Activated T-cell treated with anti-CD3 and anti-CD28 coated beads, Interleukin-2, amount 50 U/mL, for 4 hours (primary cell): ENCODE measurements around the gene FNTB. TPM values are rescaled to one million over a fixed set of nuclear protein-coding genes. Genes with fewer than 3 reads are reported as not detected.

Experiments used
- ATAC-seq, 2 donors: fragments of 200-7000 bp; cut with Tn5 transposase; one replicate each; pipeline ENCODE4 v1.10.0; 2021
- DNase-seq: peaks from one replicate; pipeline ENCODE4 v3.0.0-alpha.2; 2020
- H3K27me3 Mint-ChIP-seq: one replicate; pipeline ENCODE4 v1.8.0; 2021; ENCODE audit warnings: low read depth, mixed read lengths
- H3K36me3 Mint-ChIP-seq: one replicate; pipeline ENCODE4 v1.8.0; 2022; ENCODE audit warnings: mixed read lengths; ENCODE audit not compliant: insufficient read depth
- H3K4me1 Mint-ChIP-seq: one replicate; pipeline ENCODE4 v1.8.0; 2021; ENCODE audit warnings: low read depth, mixed read lengths
- H3K4me3 Mint-ChIP-seq: one replicate; pipeline ENCODE4 v1.8.0; 2021; ENCODE audit warnings: mild to moderate bottlenecking, moderate library complexity, mixed read lengths
- H3K9me3 Mint-ChIP-seq: one replicate; pipeline ENCODE4 v1.8.0; 2021; ENCODE audit warnings: mixed read lengths
- total RNA-seq, 3 donors: library from RNA; stranded (reverse); gene quantifications; one replicate each; pipeline ENCODE4 v1.2.1, GENCODE V29; 2021

The FNTB gene
- total RNA-seq, 3 donors from 2014 or later, result 9.4 to 11.7 (median 10.9) TPM

DNA sequence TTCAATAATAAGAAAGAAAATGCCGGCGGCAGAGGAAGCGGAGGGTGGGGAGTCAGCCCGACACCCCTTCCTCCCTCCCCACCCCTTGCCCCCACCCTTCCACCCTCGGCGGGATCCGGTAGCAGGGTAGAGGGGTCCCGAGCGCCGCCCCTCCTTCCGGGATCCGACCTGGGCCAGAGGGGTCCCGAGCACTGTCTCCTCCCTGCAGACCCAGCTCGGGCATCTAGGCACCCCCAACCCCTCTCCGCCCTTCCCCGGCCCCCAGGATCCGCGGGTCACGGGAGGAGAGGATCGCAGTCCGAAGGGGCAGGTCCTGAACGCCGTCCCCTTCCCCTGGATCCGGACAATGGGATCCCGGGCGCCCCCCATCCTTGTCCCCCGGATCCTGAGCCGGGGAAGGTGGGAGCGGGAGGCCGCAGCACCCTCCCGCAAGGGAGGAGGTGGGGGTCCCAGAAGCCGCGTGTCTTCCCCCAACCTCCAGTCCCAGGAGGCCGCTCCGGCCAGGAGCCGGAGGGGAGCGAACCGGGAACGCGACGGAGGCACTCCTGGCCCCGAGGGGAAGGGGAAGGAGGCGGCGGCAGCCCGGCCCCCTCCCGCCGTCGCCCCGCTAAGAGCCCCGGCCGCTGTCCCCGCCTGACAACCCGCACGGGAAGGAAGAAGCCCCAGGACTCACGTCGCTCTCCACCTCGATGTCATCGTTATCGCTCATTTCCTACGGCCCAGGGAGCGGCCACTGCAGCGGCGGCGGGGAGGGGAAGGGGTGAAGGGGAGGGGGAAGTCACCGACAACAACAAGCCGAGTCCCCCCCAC lies 115.1 kb downstream of the FNTB start:
- peaks cover 3% of the 10 kb centered on the region for H3K27me3 Mint-ChIP-seq
- DNase-seq, result peak; percentile 26
- peaks cover 10% of the 10 kb centered on the region for H3K36me3 Mint-ChIP-seq
- H3K4me1 Mint-ChIP-seq, result peaks cover 42% of the 10 kb centered on the region
- H3K9me3 Mint-ChIP-seq, result no peaks in the 10 kb centered on the region
- H3K4me3 Mint-ChIP-seq, result peak overlapping the region; percentile 98
- ATAC-seq, result peak; percentile 5

DNA sequence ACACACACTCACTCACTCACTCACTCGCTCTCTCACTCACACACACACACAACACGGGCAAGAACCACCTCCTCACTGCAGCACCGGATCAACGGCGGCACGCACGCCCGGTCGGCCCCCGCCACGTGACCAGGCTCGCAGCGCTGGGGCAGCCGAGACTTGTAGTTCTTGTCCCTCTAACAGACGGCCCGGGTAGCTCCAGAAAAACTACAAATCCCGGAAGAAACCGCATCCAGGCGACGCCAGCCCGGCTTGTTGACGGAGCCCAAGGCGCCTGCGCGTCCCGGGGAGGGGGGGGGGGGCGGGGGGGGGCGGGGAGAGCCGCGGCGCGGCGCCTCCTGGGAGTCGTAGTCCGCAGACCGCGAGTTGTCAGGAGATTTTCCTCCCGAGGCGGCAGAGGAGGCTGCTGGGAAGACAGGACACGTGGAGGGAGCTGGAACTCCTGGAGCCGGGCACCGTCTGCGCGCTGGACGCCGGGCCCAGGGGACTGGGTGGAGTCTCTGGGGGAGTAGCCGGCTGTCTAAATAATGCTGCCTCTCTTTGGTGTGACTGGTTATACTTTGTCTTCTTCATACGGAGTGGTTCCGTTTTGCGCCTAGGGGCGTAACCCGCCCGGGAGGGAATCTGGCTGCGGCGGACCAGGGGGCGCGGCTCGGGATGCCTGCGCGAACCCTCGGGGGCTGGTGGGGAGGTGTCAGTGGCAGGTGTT lies 115.9 kb downstream of the FNTB start, which contains the start of gene MAX:
TSS of gene MAX (minus strand) at position 77 of the 709 bp plus-strand sequence. CDS start 178 bp downstream, outside the sequence.
- Mint-ChIP-seq H3K36me3 (peaks cover 7% of the 10 kb centered on the region), H3K4me1 (peaks cover 35% of the 10 kb centered on the region), H3K9me3 (no peaks in the 10 kb centered on the region), H3K27me3 (peaks cover 3% of the 10 kb centered on the region), H3K4me3 (peak within 1 kb of the TSS; percentile 98)
- peak; percentile 95 to 96 for ATAC-seq
- DNase-seq, result peak; percentile 97

GRCh38 chr14:65103150-65103760 lies 116.6 kb downstream of the FNTB start:
- Mint-ChIP-seq H3K4me1 (peaks cover 30% of the 10 kb centered on the region), H3K36me3 (peaks cover 7% of the 10 kb centered on the region), H3K9me3 (no peaks in the 10 kb centered on the region), H3K4me3 (peak overlapping the region; percentile 98), H3K27me3 (peaks cover 3% of the 10 kb centered on the region)
- ATAC-seq, result no peak
- DNase-seq, result no peak

DNA sequence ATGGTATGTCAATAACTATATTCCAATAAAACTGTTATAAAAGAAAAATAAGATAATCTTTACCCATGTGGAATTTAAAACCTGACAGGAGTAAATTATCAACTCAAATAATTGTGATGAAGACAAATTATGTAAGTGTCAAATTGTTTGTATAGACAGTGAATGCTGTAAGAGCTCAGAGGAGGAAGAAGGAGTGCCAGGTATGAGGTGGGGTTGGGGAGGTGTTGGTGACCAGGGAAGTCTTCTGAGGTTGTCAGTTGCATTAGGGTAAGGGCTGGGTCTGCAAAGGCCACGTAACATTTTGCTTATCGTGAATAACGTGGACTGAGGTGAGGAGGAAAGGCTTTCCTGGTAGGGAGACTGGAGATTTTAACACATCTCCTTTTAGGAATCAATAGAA lies 118.1 kb downstream of the FNTB start:
- Mint-ChIP-seq H3K4me3 (no peak overlapping the region), H3K4me1 (peaks cover 17% of the 10 kb centered on the region)
- no peak for ATAC-seq

DNA sequence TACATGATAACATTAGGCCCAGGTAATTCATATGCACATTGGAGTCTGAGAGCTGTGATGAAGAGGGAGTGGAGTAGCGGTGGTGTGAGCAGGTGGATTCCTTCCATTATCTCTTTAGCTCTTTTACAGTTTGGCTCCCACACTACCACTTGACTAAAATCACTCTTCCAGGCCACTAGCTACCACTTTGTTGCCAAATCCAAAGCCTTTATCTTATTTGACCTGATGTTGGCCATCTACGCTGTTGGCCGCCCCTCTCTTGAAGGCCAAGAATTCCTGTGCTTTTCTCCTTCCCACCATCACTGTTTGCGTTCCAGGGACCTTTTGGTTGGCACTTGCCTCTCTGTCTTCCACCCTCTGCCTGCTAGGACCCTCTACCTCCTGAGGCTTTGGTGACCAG lies 119.6 kb downstream of the FNTB start:
- H3K4me1 Mint-ChIP-seq, result peaks cover 5% of the 10 kb centered on the region
- H3K4me3 Mint-ChIP-seq, result no peak overlapping the region
- H3K36me3 Mint-ChIP-seq, result no peaks in the 10 kb centered on the region
- H3K27me3 Mint-ChIP-seq, result peaks cover 3% of the 10 kb centered on the region
- no peaks in the 10 kb centered on the region for H3K9me3 Mint-ChIP-seq
- no peak for ATAC-seq
- DNase-seq, result no peak

More for the DNA sequence above, 118.1 kb downstream of the FNTB start:
- Mint-ChIP-seq H3K27me3 (peaks cover 3% of the 10 kb centered on the region), H3K9me3 (no peaks in the 10 kb centered on the region), H3K36me3 (peaks cover 5% of the 10 kb centered on the region)
- no peak for DNase-seq

DNA sequence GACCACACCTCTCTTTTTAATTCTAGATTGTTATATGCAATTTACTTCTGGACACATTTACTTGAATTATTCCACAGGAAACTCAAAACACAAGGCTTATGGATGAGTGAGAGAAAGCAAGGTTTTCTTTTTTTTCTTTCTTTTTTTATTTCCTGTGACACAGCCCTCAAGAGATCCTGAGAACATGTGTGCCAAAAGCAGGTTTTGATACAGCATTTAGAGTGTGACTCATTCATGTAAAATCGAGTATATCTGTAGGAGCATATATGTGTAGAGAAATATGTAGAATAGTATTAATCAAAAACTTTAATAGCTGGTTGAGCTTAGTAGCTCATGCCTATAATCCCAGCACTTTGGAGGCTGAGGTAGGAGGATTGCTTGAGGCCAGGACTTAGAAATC lies 120.0 kb downstream of the FNTB start:
- H3K4me1 Mint-ChIP-seq, result peaks cover 5% of the 10 kb centered on the region
- no peaks in the 10 kb centered on the region for H3K9me3 Mint-ChIP-seq
- no peak overlapping the region for H3K4me3 Mint-ChIP-seq
- no peak for DNase-seq
- H3K27me3 Mint-ChIP-seq, result peaks cover 3% of the 10 kb centered on the region
- H3K36me3 Mint-ChIP-seq, result no peaks in the 10 kb centered on the region
- no peak for ATAC-seq

- no peaks in the 10 kb centered on the region for H3K9me3 Mint-ChIP-seq
- ATAC-seq, result no peak
- no peak for DNase-seq
- H3K4me1 Mint-ChIP-seq, result peaks cover 5% of the 10 kb centered on the region
- H3K27me3 Mint-ChIP-seq, result peaks cover 3% of the 10 kb centered on the region
- H3K4me3 Mint-ChIP-seq, result no peak overlapping the region
- no peaks in the 10 kb centered on the region for H3K36me3 Mint-ChIP-seq
Measured at GRCh38 chr14:65107200-65107599, 120.5 kb downstream of the FNTB start.

- Mint-ChIP-seq H3K36me3 (no peaks in the 10 kb centered on the region), H3K27me3 (peaks cover 3% of the 10 kb centered on the region), H3K4me1 (no peaks in the 10 kb centered on the region), H3K4me3 (no peak overlapping the region), H3K9me3 (no peaks in the 10 kb centered on the region)
- ATAC-seq (no peak), DNase-seq (no peak)
Measured at GRCh38 chr14:65109357-65109756, 122.7 kb downstream of the FNTB start.

DNA sequence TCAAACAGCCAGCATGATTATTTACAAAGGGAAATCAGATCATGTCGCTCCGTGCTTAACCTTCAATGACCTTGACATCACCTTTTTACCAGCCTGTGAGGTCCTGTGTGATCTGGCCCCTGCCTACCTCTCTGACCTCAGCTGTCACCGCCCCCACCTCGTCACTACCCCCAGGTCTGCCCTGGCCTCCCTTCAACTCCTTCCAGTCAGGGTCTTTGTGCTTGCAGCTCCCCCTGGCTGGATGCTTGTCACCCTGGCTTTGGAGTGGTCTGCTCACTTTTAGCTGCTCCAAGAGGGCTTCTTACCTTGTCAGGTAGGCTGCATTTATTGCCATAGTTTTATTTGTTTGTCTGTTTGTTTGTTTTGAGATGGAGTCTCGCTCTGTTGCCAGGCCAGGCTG lies 123.8 kb downstream of the FNTB start:
- DNase-seq (no peak), ATAC-seq (no peak)
- H3K27me3 Mint-ChIP-seq, result no peaks in the 10 kb centered on the region
- H3K4me3 Mint-ChIP-seq, result no peak overlapping the region
- no peaks in the 10 kb centered on the region for H3K4me1 Mint-ChIP-seq
- H3K36me3 Mint-ChIP-seq, result no peaks in the 10 kb centered on the region
- H3K9me3 Mint-ChIP-seq, result no peaks in the 10 kb centered on the region

Other genes with a start within 250 kb of the FNTB start
- under 1 TPM; 0.08 to 0.20 (median 0.08) TPM for gene SPTB, start 107.0 kb upstream of the FNTB start, total RNA-seq
- 10 to 100 TPM; 48.3 to 55.8 (median 49.3) TPM for gene CHURC1, start 72.4 kb upstream of the FNTB start, total RNA-seq
- gene GPX2, start 44.1 kb upstream of the FNTB start, total RNA-seq, result under 1 TPM in 1 of 3 donors, not detected in 2; 0.22 TPM
- 1 to 10 TPM; 2.7 to 3.7 (median 3.5) TPM for gene RAB15, start 14.6 kb upstream of the FNTB start, total RNA-seq
- 100 to 1,000 TPM; 134 to 151 (median 143) TPM for gene MAX, start 115.6 kb downstream of the FNTB start, total RNA-seq